ENCODE results near the gene ESYT3. TPM values are rescaled to one million over a fixed set of nuclear protein-coding genes. Genes with fewer than 3 reads are reported as not detected.

The ESYT3 gene
- total and polyA plus RNA-seq, 2 of the 8 experiments (the other 6 are each of a cell fraction or from before 2014, with no cell fraction given): 4.4 to 7.3 TPM

GRCh38 chr3:138434276-138434874 is at the start of gene ESYT3 (continued):
- TF ChIP-seq EZH2 (IDR thresholded peaks at IDR 0.05; ENCODE audit: low read depth, low read length, severe bottlenecking) (no peak), SP2 (IDR thresholded peaks at IDR 0.05; ENCODE audit: low read length) (no peak), BACH1 (IDR thresholded peaks at IDR 0.05; ENCODE audit: low read length) (no peak), CTBP2 (IDR thresholded peaks at IDR 0.05; ENCODE audit: borderline replicate concordance, insufficient read depth, insufficient read length, low read length) (no peak), CBX5 (IDR thresholded peaks at IDR 0.05; ENCODE audit: low read depth, low read length) (no peak), CREB1 (IDR thresholded peaks at IDR 0.05) (no peak), HDAC6 (IDR thresholded peaks at IDR 0.05; ENCODE audit: low read depth, low read length) (no peak), NRF1 (IDR thresholded peaks at IDR 0.05; ENCODE audit: low read depth, low read length) (no peak), JUND (IDR thresholded peaks at IDR 0.05; ENCODE audit: low read length) (no peak), POLR2A (IDR thresholded peaks at IDR 0.05; ENCODE audit: control extremely low read depth in 1 of 2, low read depth in 2 of 2, low read length in 2 of 2) (no peak), KDM1A (IDR thresholded peaks at IDR 0.05; ENCODE audit: borderline replicate concordance, low read length) (no peak), JUN (IDR thresholded peaks at IDR 0.05; ENCODE audit: low read depth, low read length) (no peak), CEBPB (IDR thresholded peaks at IDR 0.05; ENCODE audit: low read depth, low read length) (no peak), E2F6 (IDR thresholded peaks at IDR 0.05) (peak; percentile 99), KDM4A (IDR thresholded peaks at IDR 0.05; ENCODE audit: low read depth, low read length, severe bottlenecking) (no peak), NANOG (IDR thresholded peaks at IDR 0.05; ENCODE audit: insufficient read depth, low read depth, low read length, poor library complexity, severe bottlenecking) (no peak), POU5F1 (IDR thresholded peaks at IDR 0.05; ENCODE audit: low read depth, low read length) (no peak), RBBP5 (IDR thresholded peaks at IDR 0.05; ENCODE audit: borderline replicate concordance, low read depth, low read length) (peak; percentile 44; the same call in 1 of the 2 replicates), RAD21 (IDR thresholded peaks at IDR 0.05 in 1 of 2, conservative IDR thresholded peaks at IDR 0.05 in 1 of 2; ENCODE audit: low read depth in 2 of 2, low read length in 2 of 2) (no peak), TAF1 (IDR thresholded peaks at IDR 0.05; ENCODE audit: low read depth, low read length) (peak; percentile 41; the same call in 1 of the 2 replicates), MAFK (IDR thresholded peaks at IDR 0.05; ENCODE audit: low read depth, low read length) (no peak)
- TF ChIP-seq, protein P1, sequence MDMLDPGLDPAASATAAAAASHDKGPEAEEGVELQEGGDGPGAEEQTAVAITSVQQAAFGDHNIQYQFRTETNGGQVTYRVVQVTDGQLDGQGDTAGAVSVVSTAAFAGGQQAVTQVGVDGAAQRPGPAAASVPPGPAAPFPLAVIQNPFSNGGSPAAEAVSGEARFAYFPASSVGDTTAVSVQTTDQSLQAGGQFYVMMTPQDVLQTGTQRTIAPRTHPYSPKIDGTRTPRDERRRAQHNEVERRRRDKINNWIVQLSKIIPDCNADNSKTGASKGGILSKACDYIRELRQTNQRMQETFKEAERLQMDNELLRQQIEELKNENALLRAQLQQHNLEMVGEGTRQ (IDR thresholded peaks at IDR 0.05; ENCODE audit: low read length): 0 out of 2 replicates have a peak, but pooled peaks have one; percentile 7
- TF ChIP-seq, protein P2, sequence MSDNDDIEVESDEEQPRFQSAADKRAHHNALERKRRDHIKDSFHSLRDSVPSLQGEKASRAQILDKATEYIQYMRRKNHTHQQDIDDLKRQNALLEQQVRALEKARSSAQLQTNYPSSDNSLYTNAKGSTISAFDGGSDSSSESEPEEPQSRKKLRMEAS (IDR thresholded peaks at IDR 0.05): peak; percentile 99

Measured in H1 (cell line).